Left lung (tissue), 10 donors: ENCODE data around the gene GPR35. TPM values are rescaled to one million over a fixed set of nuclear protein-coding genes. Genes with fewer than 3 reads are reported as not detected.

Experiments
- ATAC-seq: fragments of 200-7000 bp; cut with Tn5 transposase; one replicate; pipeline ENCODE4 v1.9.1; 2020; ENCODE audit warnings: moderate library complexity
- DNase-seq, 4 donors: peaks; one replicate each; pipeline ENCODE4 v3.0.0-alpha.2; 2013 to 2020
- H3K27ac ChIP-seq, 2 donors: fragments of 200-600 bp; sonication (generic) in 1 of 2; one replicate each; pipeline versions ENCODE4 v1.5.0 to v1.8.0; 2020 to 2021
- H3K27me3 ChIP-seq, 2 donors: fragments of 200-600 bp; sonication (generic) in 1 of 2; one replicate each; pipeline versions ENCODE4 v1.5.0 to v1.8.0; 2020 to 2021
- H3K36me3 ChIP-seq, 2 donors: fragments of 200-600 bp; sonication (generic) in 1 of 2; one replicate each; pipeline versions ENCODE4 v1.5.0 to v1.8.0; 2020 to 2021
- H3K4me1 ChIP-seq, 2 donors: fragments of 200-600 bp; one replicate each; pipeline ENCODE4 v1.8.0; 2021
- H3K4me3 ChIP-seq, 2 donors: fragments of 200-600 bp; sonication (generic) in 1 of 2; one replicate each; pipeline versions ENCODE4 v1.5.0 to v1.8.0; 2020 to 2021; ENCODE audit warnings: mild to moderate bottlenecking in 1 of 2
- H3K9me3 ChIP-seq, 2 donors: fragments of 200-600 bp; sonication (generic) in 1 of 2; one replicate each; pipeline versions ENCODE4 v1.5.0 to v1.8.0; 2020 to 2021
- CTCF ChIP-seq, 2 donors: fragments of 200-600 bp; sonication (generic) in 1 of 2; IDR thresholded peaks; one replicate each; pipeline versions ENCODE4 v1.5.0 to v1.8.0; 2021; ENCODE audit warnings: antibody characterized with exemption in 2 of 2
- intact Hi-C, 2 donors: fragments of 100-400 bp; cut with DNase I; formaldehyde crosslinking; loops; one replicate each; pipeline versions ENCODE4 v1.11.2 to v1.14.2; 2022
- polyA plus RNA-seq, 6 donors: library from polyadenylated mRNA; unstranded; fragments of 120-200 nt; gene quantifications; one replicate each; pipeline ENCODE4 v1.2.1, GENCODE V29; 2013; ENCODE audit not compliant: insufficient read length in 6 of 6
- total RNA-seq, 2 donors: library from RNA; stranded (reverse); fragmentation: NEBNext Ultra II Directional; extraction: Animal tissue kit (Norgen Biotek cat#: 25700); gene quantifications; one replicate each; pipeline ENCODE4 v1.2.1, GENCODE V29; 2021
- donor health status: DM: no; HTN: yes; CAD: no.
- donor health status: DM: no; HTN: no; CAD: no.

GPR35 gene
- total and polyA plus RNA-seq, 8 donors, result 1.1 to 6.0 (median 2.7) TPM

GRCh38 chr2:240637901-240638345, 12.6 kb downstream of the GPR35 start:
- TF ChIP-seq CTCF (IDR thresholded peaks at IDR 0.05), result no peak
- Histone ChIP-seq H3K9me3 (peaks cover 0 to 20% of the 10 kb centered on the region in 2 donors), H3K27me3 (peaks cover 0 to 7% of the 10 kb centered on the region in 2 donors), H3K27ac (no peak overlapping the region), H3K4me1 (no peaks in the 10 kb centered on the region), H3K36me3 (no peaks in the 10 kb centered on the region), H3K4me3 (no peak overlapping the region)
- ATAC-seq (no peak), DNase-seq (peak in 1 of 4 donors; percentile 22)
- intact Hi-C loops, result no loop called here

- H3K9me3 ChIP-seq, result peaks cover 0 to 15% of the 10 kb centered on the region in 2 donors
- H3K4me3 ChIP-seq, result no peak overlapping the region
- intact Hi-C loops, result no loop called here
- ATAC-seq, result no peak
- no peak overlapping the region for H3K27ac ChIP-seq
- H3K36me3 ChIP-seq, result no peaks in the 10 kb centered on the region
- peak in 1 of 4 donors; percentile 68 for DNase-seq
- no peak for TF ChIP-seq CTCF (IDR thresholded peaks at IDR 0.05)
- H3K4me1 ChIP-seq, result no peaks in the 10 kb centered on the region
- peaks cover 0 to 14% of the 10 kb centered on the region in 2 donors for H3K27me3 ChIP-seq
Observed at GRCh38 chr2:240638512-240639160, 13.4 kb downstream of the GPR35 start.

DNA sequence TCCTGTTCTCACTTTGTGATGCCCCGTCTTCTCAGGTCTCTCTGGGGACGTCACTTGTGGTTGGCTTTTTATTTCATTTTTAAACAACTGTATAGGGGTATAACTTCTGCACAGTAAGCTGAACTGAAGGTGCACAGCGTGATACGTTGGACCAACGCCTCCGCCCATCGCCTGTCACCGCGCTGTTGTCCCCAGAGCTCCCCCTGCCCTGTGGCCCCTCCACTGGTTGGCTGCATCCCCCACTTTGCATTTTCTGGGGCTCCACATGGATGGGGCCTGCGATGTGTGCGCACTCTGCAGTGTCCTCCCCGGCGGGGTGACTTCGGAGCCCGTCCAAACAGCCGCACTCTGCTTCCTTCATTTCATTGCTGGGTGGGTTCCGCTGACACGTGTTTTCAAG, 14.3 kb downstream of the GPR35 start:
- no peaks in the 10 kb centered on the region for H3K4me1 ChIP-seq
- peaks cover 0 to 22% of the 10 kb centered on the region in 2 donors for H3K27me3 ChIP-seq
- DNase-seq (peak in 2 of 4 donors; percentile 19 to 49), ATAC-seq (no peak)
- H3K9me3 ChIP-seq, result peaks cover 0 to 6% of the 10 kb centered on the region in 2 donors
- intact Hi-C loops, result no loop called here
- no peaks in the 10 kb centered on the region for H3K36me3 ChIP-seq
- TF ChIP-seq CTCF (IDR thresholded peaks at IDR 0.05), result no peak
- H3K4me3 ChIP-seq, result no peak overlapping the region
- no peak overlapping the region for H3K27ac ChIP-seq

GRCh38 chr2:240640939-240641338, 15.7 kb downstream of the GPR35 start:
- Histone ChIP-seq H3K27me3 (peaks cover 0 to 35% of the 10 kb centered on the region in 2 donors), H3K4me1 (no peaks in the 10 kb centered on the region), H3K36me3 (no peaks in the 10 kb centered on the region), H3K4me3 (no peak overlapping the region), H3K9me3 (no peaks in the 10 kb centered on the region), H3K27ac (no peak overlapping the region)
- ATAC-seq (peak; percentile 69), DNase-seq (peak in 2 of 4 donors; percentile 35 to 71)
- TF ChIP-seq CTCF (IDR thresholded peaks at IDR 0.05), result peak in 1 of 2 donors; percentile 18
- intact Hi-C loops, result no loop called here

GRCh38 chr2:240642061-240642805, 17.0 kb downstream of the GPR35 start:
- intact Hi-C loops, result no loop called here
- Histone ChIP-seq H3K36me3 (no peaks in the 10 kb centered on the region), H3K4me1 (no peaks in the 10 kb centered on the region), H3K9me3 (no peaks in the 10 kb centered on the region), H3K4me3 (no peak overlapping the region), H3K27me3 (peaks cover 0 to 48% of the 10 kb centered on the region in 2 donors), H3K27ac (no peak overlapping the region)
- no peak for TF ChIP-seq CTCF (IDR thresholded peaks at IDR 0.05)
- ATAC-seq, result no peak
- peak in 2 of 4 donors; percentile 22 to 68 for DNase-seq
